A549 treated with AZD2906 at 1 μM for 4 hours (cell line): Measurements from ENCODE around the gene DUSP8. TPM values are rescaled to one million over a fixed set of nuclear protein-coding genes. Genes with fewer than 3 reads are reported as not detected.

Experiments used
- total RNA-seq: library from RNA; stranded (reverse); fragments of 200-300 nt; extraction: Qiagen RNA extraction; gene quantifications from 5 replicates; pipeline ENCODE4 v1.2.3, GENCODE V29; 2022

DUSP8 gene, protein sequence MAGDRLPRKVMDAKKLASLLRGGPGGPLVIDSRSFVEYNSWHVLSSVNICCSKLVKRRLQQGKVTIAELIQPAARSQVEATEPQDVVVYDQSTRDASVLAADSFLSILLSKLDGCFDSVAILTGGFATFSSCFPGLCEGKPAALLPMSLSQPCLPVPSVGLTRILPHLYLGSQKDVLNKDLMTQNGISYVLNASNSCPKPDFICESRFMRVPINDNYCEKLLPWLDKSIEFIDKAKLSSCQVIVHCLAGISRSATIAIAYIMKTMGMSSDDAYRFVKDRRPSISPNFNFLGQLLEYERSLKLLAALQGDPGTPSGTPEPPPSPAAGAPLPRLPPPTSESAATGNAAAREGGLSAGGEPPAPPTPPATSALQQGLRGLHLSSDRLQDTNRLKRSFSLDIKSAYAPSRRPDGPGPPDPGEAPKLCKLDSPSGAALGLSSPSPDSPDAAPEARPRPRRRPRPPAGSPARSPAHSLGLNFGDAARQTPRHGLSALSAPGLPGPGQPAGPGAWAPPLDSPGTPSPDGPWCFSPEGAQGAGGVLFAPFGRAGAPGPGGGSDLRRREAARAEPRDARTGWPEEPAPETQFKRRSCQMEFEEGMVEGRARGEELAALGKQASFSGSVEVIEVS
- total RNA-seq: 0.81 to 1.2 TPM (median 1.0 TPM) in 5 replicates

DNA sequence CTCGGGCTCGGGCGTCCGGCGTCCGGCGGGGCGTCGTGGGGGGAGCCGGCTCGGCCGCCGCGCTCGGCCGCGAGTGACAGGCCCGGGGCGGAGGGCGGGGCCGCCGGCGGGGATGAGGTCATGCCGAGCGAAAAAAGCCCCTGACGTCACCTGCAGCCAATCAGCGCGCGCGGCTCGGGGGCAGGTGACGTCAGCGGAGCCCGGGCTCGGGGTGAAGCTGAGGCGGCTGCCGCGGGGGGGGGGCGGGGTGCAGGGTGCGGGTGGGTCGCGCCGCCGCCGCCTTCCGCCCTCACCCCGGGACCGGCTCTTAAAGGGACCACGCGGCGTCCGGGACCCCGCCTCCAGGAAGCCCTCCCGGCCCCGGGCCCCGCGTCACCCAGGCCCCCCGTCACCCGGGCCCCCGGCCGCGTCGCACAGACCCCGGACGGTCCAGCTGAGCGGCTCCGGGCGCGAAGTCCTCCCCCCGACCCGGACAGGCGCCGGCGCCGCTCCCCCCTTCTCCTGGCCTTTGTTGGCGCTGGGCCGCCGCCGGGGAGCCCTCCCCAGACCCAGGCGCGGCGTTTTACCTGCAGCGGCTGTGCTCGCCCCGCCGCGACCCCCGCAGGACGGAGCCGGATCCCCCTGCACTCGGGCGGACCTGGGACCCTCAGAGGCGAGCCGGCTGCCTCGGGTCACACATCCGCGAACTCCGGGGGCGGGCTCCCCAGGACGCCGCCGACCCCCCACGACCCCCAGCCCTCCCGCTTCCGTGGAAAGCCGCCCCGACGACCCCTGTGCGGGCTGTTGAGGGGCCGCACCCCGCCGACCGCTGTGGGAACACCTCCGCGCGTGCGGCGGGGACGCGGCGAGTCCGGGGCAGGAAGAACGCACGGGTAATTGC lies at the start of gene DUSP8:
Gene DUSP8 (minus strand): TSS at position 75 of the 880 bp plus-strand sequence. CDS start 6,445 bp downstream, outside the sequence.

GRCh38 chr11:1608363-1608762 lies 36.3 kb upstream of the DUSP8 start, which contains the start of gene KRTAP5-3:
KRTAP5-3 (minus strand) TSS chr11:1608463; CDS start chr11:1608385, 78 bp downstream.

DNA sequence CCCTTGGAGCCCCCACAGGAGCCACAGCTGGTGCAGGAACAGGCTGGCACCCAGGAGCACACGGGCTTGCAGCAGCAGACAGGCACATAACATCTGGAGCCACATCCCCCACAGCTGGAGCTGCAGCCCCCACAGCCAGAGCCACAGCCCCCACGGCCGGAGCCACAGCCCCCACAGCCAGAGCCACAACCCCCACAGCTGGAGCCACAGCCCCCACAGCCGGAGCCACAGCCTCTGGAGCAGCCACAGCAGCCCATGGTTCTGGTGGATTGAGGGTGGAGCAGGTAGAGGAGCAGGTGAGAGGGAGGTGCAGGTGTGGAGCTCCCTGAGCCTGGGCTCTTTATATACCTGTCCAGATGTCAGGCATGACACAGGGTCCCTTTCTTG lies 25.9 kb upstream of the DUSP8 start, which contains the start of gene KRTAP5-2:
Gene KRTAP5-2 (minus strand): TSS at position 301 of the 387 bp plus-strand sequence. CDS start 44 bp downstream, at position 257.

GRCh38 chr11:1584661-1585370 lies 12.7 kb upstream of the DUSP8 start, which contains the start of gene KRTAP5-1:
KRTAP5-1 (minus strand) TSS chr11:1585283; CDS start chr11:1585249, 34 bp downstream.

Other genes with a start within 250 kb of the DUSP8 start
- gene BRSK2, start 182.3 kb downstream of the DUSP8 start, total RNA-seq: 4.8 to 8.6 TPM (median 6.3 TPM) in 5 replicates
- 36.2 to 47.8 TPM (median 44.1 TPM) in 5 replicates for gene MOB2, start 85.5 kb downstream of the DUSP8 start, total RNA-seq
- not detected in 5 replicates for gene KRTAP5-1, start 13.0 kb upstream of the DUSP8 start, total RNA-seq
- gene KRTAP5-2, start 26.0 kb upstream of the DUSP8 start, total RNA-seq: not detected in 5 replicates
- not detected in 5 replicates for gene KRTAP5-3, start 36.2 kb upstream of the DUSP8 start, total RNA-seq
- gene KRTAP5-4, start 49.9 kb upstream of the DUSP8 start, total RNA-seq: not detected in 5 replicates
- not detected in 5 replicates for gene KRTAP5-5, start 57.5 kb upstream of the DUSP8 start, total RNA-seq
- gene KRTAP5-6, start 124.9 kb upstream of the DUSP8 start, total RNA-seq: not detected in 5 replicates
- gene IFITM10, start 178.3 kb upstream of the DUSP8 start, total RNA-seq: 1.1 to 2.1 TPM (median 1.4 TPM) in 5 replicates
- 397 to 634 TPM (median 550 TPM) in 5 replicates for gene CTSD, start 191.7 kb upstream of the DUSP8 start, total RNA-seq